NT2/D1 (cell line): ENCODE measurements around the gene TMPRSS4.

Experiments used
- DNase-seq: peaks from one replicate; pipeline ENCODE4 v3.0.0-alpha.2; 2011; ENCODE audit warnings: low read depth, low spot score
- H3K27me3 ChIP-seq: 2 replicates; pipeline ENCODE4 v1.6.0; 2011; ENCODE audit warnings: mild to moderate bottlenecking; ENCODE audit not compliant: insufficient read length, insufficient read depth
- H3K36me3 ChIP-seq: 2 replicates; pipeline ENCODE4 v1.6.1; 2011; ENCODE audit warnings: mild to moderate bottlenecking, low read length, mixed read lengths; ENCODE audit not compliant: insufficient read depth, insufficient read length
- H3K4me1 ChIP-seq: 2 replicates; pipeline ENCODE4 v1.5.1; 2011; ENCODE audit not compliant: insufficient read depth, insufficient read length
- H3K4me3 ChIP-seq: 2 replicates; pipeline ENCODE4 v1.5.1; 2011; ENCODE audit warnings: low read depth; ENCODE audit not compliant: insufficient read length
- H3K9ac ChIP-seq: 2 replicates; pipeline ENCODE4 v1.6.0; 2011; ENCODE audit warnings: low read depth; ENCODE audit not compliant: insufficient read length
- H3K9me3 ChIP-seq: 2 replicates; pipeline ENCODE4 v1.5.1; 2011; ENCODE audit warnings: mild to moderate bottlenecking, low read length; ENCODE audit not compliant: insufficient read depth
- SUZ12 ChIP-seq: IDR thresholded peaks from 2 replicates; pipeline ENCODE4 v1.6.1; 2011; ENCODE audit not compliant: insufficient read length, insufficient read depth; ENCODE audit errors: extremely low read depth
- YY1 ChIP-seq: IDR thresholded peaks from 2 replicates; pipeline ENCODE4 v1.6.1; 2011; ENCODE audit not compliant: insufficient read length, insufficient read depth
- ZNF274 ChIP-seq: IDR thresholded peaks from 2 replicates; pipeline ENCODE4 v1.6.1; 2011; ENCODE audit warnings: mild to moderate bottlenecking, low read depth, low read length

The TMPRSS4 gene

DNA sequence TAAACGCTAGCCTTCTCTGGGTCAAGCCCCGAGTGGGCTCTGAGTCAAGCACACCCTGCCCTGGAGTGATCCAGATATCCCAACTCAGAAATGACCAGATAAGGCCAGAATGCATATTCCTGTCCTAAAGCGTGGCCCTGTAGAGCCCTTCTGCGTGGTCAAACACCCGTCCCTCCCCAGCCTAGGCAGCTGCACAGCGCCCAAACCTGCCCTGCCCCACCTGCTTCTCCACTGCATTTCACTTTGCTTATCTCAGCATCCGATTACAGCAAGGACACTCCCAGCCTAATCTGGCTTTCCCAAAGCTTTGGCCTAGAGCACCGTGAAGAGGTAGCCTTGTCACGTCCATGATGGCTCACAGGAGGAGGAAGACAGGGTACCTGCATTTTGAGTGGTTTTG is 11.9 kb upstream of the TMPRSS4 start:
- no peaks in the 10 kb centered on the region for H3K4me1 ChIP-seq
- H3K27me3 ChIP-seq, result no peaks in the 10 kb centered on the region
- TF ChIP-seq SUZ12, result no peak
- no peak for TF ChIP-seq ZNF274
- TF ChIP-seq YY1, result no peak
- no peaks in the 10 kb centered on the region for H3K9me3 ChIP-seq
- H3K9ac ChIP-seq, result no peak overlapping the region
- H3K36me3 ChIP-seq, result no peaks in the 10 kb centered on the region
- no peak for DNase-seq
- H3K4me3 ChIP-seq, result no peak overlapping the region

- Histone ChIP-seq H3K4me3 (no peak overlapping the region), H3K27me3 (no peaks in the 10 kb centered on the region), H3K36me3 (no peaks in the 10 kb centered on the region), H3K9me3 (no peaks in the 10 kb centered on the region), H3K9ac (no peak overlapping the region), H3K4me1 (no peaks in the 10 kb centered on the region)
- TF ChIP-seq ZNF274 (no peak), YY1 (no peak), SUZ12 (no peak)
- no peak for DNase-seq
Observed at GRCh38 chr11:118065384-118065783, 11.5 kb upstream of the TMPRSS4 start.

GRCh38 chr11:118067006-118067405 is 9.9 kb upstream of the TMPRSS4 start:
- Histone ChIP-seq H3K4me3 (no peak overlapping the region), H3K4me1 (no peaks in the 10 kb centered on the region), H3K9ac (no peak overlapping the region), H3K36me3 (no peaks in the 10 kb centered on the region), H3K27me3 (no peaks in the 10 kb centered on the region), H3K9me3 (no peaks in the 10 kb centered on the region)
- TF ChIP-seq SUZ12 (no peak), YY1 (no peak), ZNF274 (no peak)
- DNase-seq, result no peak

DNA sequence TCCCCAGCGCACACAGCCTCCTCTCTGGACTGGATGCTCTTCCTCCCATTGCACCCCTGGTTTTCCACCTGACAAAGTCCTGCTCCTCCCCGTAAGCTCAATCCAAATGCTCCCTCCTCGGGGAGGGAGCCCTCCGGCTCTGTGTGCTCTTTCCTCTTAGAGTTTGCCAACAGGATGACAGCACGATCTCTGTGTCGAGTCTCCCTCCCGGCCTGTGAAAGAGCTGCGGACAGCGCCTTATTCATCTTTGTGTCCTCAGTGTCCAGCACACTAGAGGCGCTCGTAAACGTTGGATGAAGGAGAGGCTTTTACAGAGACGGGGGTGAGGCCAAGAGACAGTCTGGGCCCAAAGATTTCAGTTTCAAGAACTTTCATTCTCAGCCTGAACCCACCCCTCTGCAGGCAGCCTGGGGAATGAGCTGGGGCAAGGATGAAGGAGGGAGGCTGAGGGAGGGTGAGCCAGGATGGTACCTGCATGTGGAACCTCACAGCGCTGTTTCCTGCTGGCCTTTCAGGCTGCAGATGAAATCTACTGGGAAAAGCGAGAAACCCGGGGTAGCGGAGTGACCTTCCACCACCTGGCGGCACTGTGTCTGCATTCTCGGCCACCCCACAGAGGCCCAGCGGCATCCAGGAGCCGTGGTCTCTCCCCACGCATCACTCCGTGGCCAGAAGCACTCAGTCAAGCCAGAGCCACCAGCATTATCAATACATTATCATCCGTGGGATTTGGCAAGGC is 8.5 kb upstream of the TMPRSS4 start:
- H3K27me3 ChIP-seq, result no peaks in the 10 kb centered on the region
- DNase-seq, result no peak
- H3K9me3 ChIP-seq, result no peaks in the 10 kb centered on the region
- H3K4me3 ChIP-seq, result no peak overlapping the region
- H3K36me3 ChIP-seq, result no peaks in the 10 kb centered on the region
- TF ChIP-seq YY1 (no peak), ZNF274 (no peak), SUZ12 (no peak)
- no peaks in the 10 kb centered on the region for H3K4me1 ChIP-seq
- H3K9ac ChIP-seq, result no peak overlapping the region

DNA sequence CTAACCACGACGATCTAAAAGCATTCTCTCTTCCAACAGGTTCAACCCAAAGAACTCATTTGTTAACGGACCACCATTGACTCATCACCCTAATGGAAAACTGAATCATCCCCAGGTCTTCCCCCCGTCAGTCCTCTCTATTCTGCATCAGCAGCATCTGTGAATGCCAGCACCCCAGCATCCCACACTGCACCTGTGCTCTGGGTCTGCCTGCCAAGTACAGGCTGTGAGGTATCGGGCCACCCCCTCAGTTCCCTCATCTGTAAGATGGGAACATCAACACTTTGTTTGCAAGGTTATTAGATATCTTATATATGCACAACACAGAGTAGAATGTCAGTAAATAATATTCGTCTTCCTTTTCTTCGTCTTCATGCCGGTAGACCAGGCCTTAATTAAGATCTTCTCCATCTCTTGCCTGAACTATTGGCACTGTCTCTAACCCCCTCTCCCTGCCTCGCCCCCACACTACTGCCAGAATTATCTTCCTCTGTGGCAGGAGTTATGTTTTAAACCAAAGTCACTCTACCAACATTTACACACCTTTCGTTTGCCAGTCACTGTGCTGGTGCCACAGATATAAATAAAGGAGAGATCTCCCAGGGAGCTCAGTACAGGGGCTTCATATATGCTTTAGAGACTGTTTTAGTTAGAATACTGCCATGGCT is 7.8 kb upstream of the TMPRSS4 start:
- no peak for DNase-seq
- Histone ChIP-seq H3K4me1 (no peaks in the 10 kb centered on the region), H3K4me3 (no peak overlapping the region), H3K36me3 (no peaks in the 10 kb centered on the region), H3K27me3 (no peaks in the 10 kb centered on the region), H3K9me3 (no peaks in the 10 kb centered on the region), H3K9ac (no peak overlapping the region)
- TF ChIP-seq YY1 (no peak), SUZ12 (no peak), ZNF274 (no peak)

DNA sequence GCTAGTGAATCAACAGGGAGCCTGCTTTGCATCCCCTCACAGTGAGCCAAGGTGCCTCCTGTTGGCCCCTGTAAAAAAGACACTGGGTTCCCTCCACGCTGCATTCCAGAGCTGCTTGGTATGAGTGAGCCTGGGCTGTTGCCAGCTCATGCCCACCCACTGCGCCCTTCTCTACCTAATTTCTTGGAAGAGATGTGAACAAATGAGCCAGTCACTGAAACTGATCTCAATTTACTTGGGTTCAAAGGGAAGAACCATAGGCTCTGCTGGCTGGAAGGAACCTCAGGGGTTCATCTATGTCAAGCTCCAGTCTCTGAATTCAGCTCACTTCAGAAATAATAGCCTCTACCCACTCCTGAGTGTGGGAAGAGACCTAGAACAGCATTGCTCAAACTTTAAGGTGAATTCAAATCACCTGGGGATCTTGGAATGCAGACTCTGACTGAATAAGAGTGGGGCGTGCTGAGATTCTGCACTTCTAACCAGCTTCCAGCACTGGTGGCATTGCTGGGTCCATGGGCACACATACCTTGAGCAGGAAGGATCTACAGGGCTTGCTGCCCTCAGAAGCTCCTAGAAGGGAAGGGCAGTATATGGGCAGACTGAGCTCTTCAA is 5.4 kb upstream of the TMPRSS4 start:
- no peaks in the 10 kb centered on the region for H3K9me3 ChIP-seq
- no peaks in the 10 kb centered on the region for H3K4me1 ChIP-seq
- H3K36me3 ChIP-seq, result no peaks in the 10 kb centered on the region
- no peak for TF ChIP-seq ZNF274
- no peak for TF ChIP-seq YY1
- no peak for TF ChIP-seq SUZ12
- no peak overlapping the region for H3K4me3 ChIP-seq
- no peak overlapping the region for H3K9ac ChIP-seq
- DNase-seq, result no peak
- no peaks in the 10 kb centered on the region for H3K27me3 ChIP-seq

GRCh38 chr11:118073554-118073953 is 3.3 kb upstream of the TMPRSS4 start:
- Histone ChIP-seq H3K9me3 (no peaks in the 10 kb centered on the region), H3K4me1 (peaks cover 6% of the 10 kb centered on the region), H3K36me3 (no peaks in the 10 kb centered on the region), H3K9ac (no peak overlapping the region), H3K4me3 (no peak overlapping the region), H3K27me3 (no peaks in the 10 kb centered on the region)
- TF ChIP-seq ZNF274 (no peak), SUZ12 (no peak), YY1 (no peak)
- no peak for DNase-seq
